ENCODE results near the gene LYPD4.
"Not testable (repeated sequence)": the region's sequence is repeated elsewhere in the genome, so short reads cannot be mapped to it uniquely, and the experiment has no call there.

The LYPD4 gene

GRCh38 chr19:41801031-41801430 is 43.5 kb downstream of the LYPD4 start:
- no peak for DNase-seq (ENCODE audit: low read depth in 2 of 2)

- no peak for DNase-seq (ENCODE audit: low read depth in 2 of 2)
Observed at GRCh38 chr19:41799444-41800000, 45.0 kb downstream of the LYPD4 start.

GRCh38 chr19:41796901-41797300 is 47.6 kb downstream of the LYPD4 start:
- DNase-seq (ENCODE audit: low read depth in 2 of 2): no peak

- DNase-seq (ENCODE audit: low read depth in 2 of 2): no peak
Observed at GRCh38 chr19:41796362-41796761, 48.1 kb downstream of the LYPD4 start, which contains the start of gene CEACAM3. CEACAM3 (plus strand) TSS chr19:41796587; CDS start chr19:41796678, 91 bp downstream.

- DNase-seq (ENCODE audit: low read depth in 2 of 2): peak; percentile 21 to 70
Observed at GRCh38 chr19:41795031-41795461, 49.4 kb downstream of the LYPD4 start.

- DNase-seq (ENCODE audit: low read depth in 2 of 2): no peak
Observed at GRCh38 chr19:41793414-41793727, 51.1 kb downstream of the LYPD4 start.

- peak; percentile 20 to 51 for DNase-seq (ENCODE audit: low read depth in 2 of 2)
Observed at GRCh38 chr19:41792513-41793413, 51.7 kb downstream of the LYPD4 start.

GRCh38 chr19:41789053-41789452 is 55.4 kb downstream of the LYPD4 start:
- not testable (repeated sequence) for DNase-seq (ENCODE audit: low read depth in 2 of 2)

- DNase-seq (ENCODE audit: low read depth in 2 of 2): not testable (repeated sequence)
Observed at GRCh38 chr19:41788518-41788917, 56.0 kb downstream of the LYPD4 start.
